Esophagus muscularis mucosa (tissue), 4 donors: ENCODE measurements around the gene GMEB2. TPM values are rescaled to one million over a fixed set of nuclear protein-coding genes. Genes with fewer than 3 reads are reported as not detected.

Experiments
- DNase-seq: peaks from one replicate; pipeline ENCODE4 v3.0.0-alpha.2; 2017; ENCODE audit errors: extremely low spot score
- H3K27ac ChIP-seq, 4 donors: fragments of 200-600 bp; sonication (generic); replicated peaks in 1 of 4; 1 replicate in 3 of 4; 2 replicates in 1 of 4; pipeline ENCODE4 v1.5.1; 2016 to 2019; ENCODE audit warnings: mild to moderate bottlenecking in 1 of 4
- H3K27me3 ChIP-seq, 4 donors: fragments of 200-600 bp; sonication (generic); one replicate each; pipeline versions ENCODE4 v1.5.1 to v1.6.0; 2016 to 2019
- H3K36me3 ChIP-seq, 4 donors: fragments of 200-600 bp; sonication (generic); one replicate each; pipeline ENCODE4 v1.5.1; 2016 to 2019
- H3K4me1 ChIP-seq, 4 donors: fragments of 200-600 bp; sonication (generic); one replicate each; pipeline ENCODE4 v1.5.1; 2016 to 2019
- H3K4me3 ChIP-seq, 4 donors: fragments of 200-600 bp; sonication (generic); 1 replicate in 2 of 4; 2 replicates in 2 of 4; pipeline ENCODE4 v1.5.1; 2016 to 2019; ENCODE audit warnings: mild to moderate bottlenecking in 4 of 4, moderate library complexity in 1 of 4
- H3K9me3 ChIP-seq, 4 donors: fragments of 200-600 bp; sonication (generic); 1 replicate in 3 of 4; 2 replicates in 1 of 4; pipeline ENCODE4 v1.5.1; 2016 to 2019
- EP300 ChIP-seq: sonication (generic); formaldehyde crosslinking; IDR thresholded peaks from one replicate; pipeline ENCODE4 v1.6.1; 2017; ENCODE audit warnings: antibody characterized with exemption
- POLR2A ChIP-seq: fragments of 450-650 bp; IDR thresholded peaks from one replicate; pipeline ENCODE4 v1.6.1; 2017; ENCODE audit warnings: antibody characterized with exemption, moderate library complexity, mild to moderate bottlenecking, low read depth
- POLR2AphosphoS5 ChIP-seq, 2 donors: sonication (generic); formaldehyde crosslinking; IDR thresholded peaks; one replicate each; pipeline ENCODE4 v1.6.1; 2017; ENCODE audit warnings: antibody characterized with exemption in 2 of 2
- WGBS: methylation state at CpG from one replicate; pipeline ENCODE4 v1.1.5; 2018; 5-methylcytosine and 5-hydroxymethylcytosine counted together
- intact Hi-C: fragments of 100-400 bp; cut with DNase I; formaldehyde crosslinking; loops from one replicate; pipeline ENCODE4 v1.15.1; 2023
- total RNA-seq, 4 donors: library from RNA; depleted of rRNA; stranded (reverse); fragments of >200 nt; gene quantifications; one replicate each; pipeline versions ENCODE4 v1.1.0 to v1.2.1, GENCODE V29; 2016
- TF ChIP-seq, protein P1 (sequence below), 3 experiments: fragments of 200-600 bp in 2 of 3; fragments of 450-650 bp in 1 of 3; sonication (generic) in 2 of 3; IDR thresholded peaks; one replicate each; pipeline ENCODE4 v1.5.1; 2017 to 2019; ENCODE audit warnings: antibody characterized with exemption in 3 of 3, mild to moderate bottlenecking in 2 of 3, moderate library complexity in 1 of 3

GMEB2 gene
- total RNA-seq, 4 donors from 2014 or later: 11.1 to 19.1 (median 14.0) TPM

GRCh38 chr20:63546956-63547724, 79.8 kb downstream of the GMEB2 start:
- Histone ChIP-seq H3K36me3 (no peaks in the 10 kb centered on the region), H3K4me1 (peaks cover 0 to 6% (median 0%) of the 10 kb centered on the region in 4 donors), H3K9me3 (no peaks in the 10 kb centered on the region), H3K27me3 (peaks cover 0 to 69% (median 15%) of the 10 kb centered on the region in 4 donors), H3K27ac (no peak overlapping the region), H3K4me3 (no peak overlapping the region)
- TF ChIP-seq, protein P1, sequence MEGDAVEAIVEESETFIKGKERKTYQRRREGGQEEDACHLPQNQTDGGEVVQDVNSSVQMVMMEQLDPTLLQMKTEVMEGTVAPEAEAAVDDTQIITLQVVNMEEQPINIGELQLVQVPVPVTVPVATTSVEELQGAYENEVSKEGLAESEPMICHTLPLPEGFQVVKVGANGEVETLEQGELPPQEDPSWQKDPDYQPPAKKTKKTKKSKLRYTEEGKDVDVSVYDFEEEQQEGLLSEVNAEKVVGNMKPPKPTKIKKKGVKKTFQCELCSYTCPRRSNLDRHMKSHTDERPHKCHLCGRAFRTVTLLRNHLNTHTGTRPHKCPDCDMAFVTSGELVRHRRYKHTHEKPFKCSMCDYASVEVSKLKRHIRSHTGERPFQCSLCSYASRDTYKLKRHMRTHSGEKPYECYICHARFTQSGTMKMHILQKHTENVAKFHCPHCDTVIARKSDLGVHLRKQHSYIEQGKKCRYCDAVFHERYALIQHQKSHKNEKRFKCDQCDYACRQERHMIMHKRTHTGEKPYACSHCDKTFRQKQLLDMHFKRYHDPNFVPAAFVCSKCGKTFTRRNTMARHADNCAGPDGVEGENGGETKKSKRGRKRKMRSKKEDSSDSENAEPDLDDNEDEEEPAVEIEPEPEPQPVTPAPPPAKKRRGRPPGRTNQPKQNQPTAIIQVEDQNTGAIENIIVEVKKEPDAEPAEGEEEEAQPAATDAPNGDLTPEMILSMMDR (IDR thresholded peaks at IDR 0.05): no peak
- no peak for TF ChIP-seq POLR2AphosphoS5 (IDR thresholded peaks at IDR 0.05)
- no peak for TF ChIP-seq EP300
- no peak for TF ChIP-seq POLR2A
- WGBS: 58% methylated on average over 34 of the region's 58 CpGs
- intact Hi-C loops: no loop called here
- DNase-seq: no peak

DNA sequence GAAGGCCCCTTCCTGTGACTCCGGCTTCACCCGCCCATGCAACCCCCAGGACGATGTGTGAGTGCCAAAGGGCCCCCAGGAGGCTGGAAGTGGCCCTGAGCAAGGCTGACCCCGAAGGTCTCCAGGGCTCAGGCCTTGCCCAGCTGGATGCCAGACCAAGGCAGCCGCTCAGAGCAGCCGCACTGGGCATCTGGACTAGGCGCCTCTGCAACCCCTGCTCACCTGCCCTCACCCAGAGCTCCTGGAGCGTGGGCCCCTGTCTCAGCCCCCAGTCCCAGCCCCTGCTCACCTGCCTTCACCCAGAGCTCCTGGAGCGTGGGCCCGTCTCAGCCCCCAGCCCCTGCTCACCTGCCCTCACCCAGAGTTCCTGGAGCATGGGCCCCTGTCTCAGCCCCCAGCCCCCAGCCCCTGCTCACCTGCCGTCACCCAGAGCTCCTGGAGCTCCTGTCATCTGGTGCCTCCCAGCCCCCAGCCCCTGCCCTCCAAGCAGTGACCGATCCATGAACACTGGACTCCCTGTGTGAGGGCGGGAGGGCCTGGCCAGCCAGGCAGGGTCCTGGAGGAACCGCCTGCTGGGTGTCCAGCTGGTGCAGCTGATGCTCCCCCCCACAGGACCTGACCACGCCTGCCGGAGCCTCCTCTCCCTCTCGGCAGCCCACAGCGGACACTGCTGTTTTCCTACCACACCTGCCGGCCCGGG, 80.5 kb downstream of the GMEB2 start:
- intact Hi-C loops: no loop called here
- Histone ChIP-seq H3K27me3 (peaks cover 0 to 68% (median 15%) of the 10 kb centered on the region in 4 donors), H3K36me3 (no peaks in the 10 kb centered on the region), H3K4me3 (no peak overlapping the region), H3K27ac (no peak overlapping the region), H3K9me3 (no peaks in the 10 kb centered on the region), H3K4me1 (peaks cover 0 to 6% (median 0%) of the 10 kb centered on the region in 4 donors)
- TF ChIP-seq, protein P1 (IDR thresholded peaks at IDR 0.05): no peak
- TF ChIP-seq POLR2A (no peak), EP300 (no peak), POLR2AphosphoS5 (IDR thresholded peaks at IDR 0.05) (no peak)
- no peak for DNase-seq
- 73% methylated on average over 17 of the region's 20 CpGs for WGBS

GRCh38 chr20:63545814-63546213, 81.1 kb downstream of the GMEB2 start:
- DNase-seq: no peak
- Histone ChIP-seq H3K27ac (no peak overlapping the region), H3K27me3 (peaks cover 0 to 63% (median 15%) of the 10 kb centered on the region in 4 donors), H3K9me3 (no peaks in the 10 kb centered on the region), H3K4me3 (no peak overlapping the region), H3K4me1 (peaks cover 0 to 6% (median 0%) of the 10 kb centered on the region in 4 donors), H3K36me3 (no peaks in the 10 kb centered on the region)
- TF ChIP-seq POLR2A (no peak), POLR2AphosphoS5 (IDR thresholded peaks at IDR 0.05) (no peak)
- TF ChIP-seq, protein P1 (IDR thresholded peaks at IDR 0.05): no peak
- WGBS: no CpG with 5 or more reads among the region's 6 CpGs
- intact Hi-C loops: no loop called here

- DNase-seq: no peak
- Histone ChIP-seq H3K9me3 (no peaks in the 10 kb centered on the region), H3K27me3 (peaks cover 0 to 58% (median 15%) of the 10 kb centered on the region in 4 donors), H3K36me3 (no peaks in the 10 kb centered on the region), H3K4me3 (no peak overlapping the region), H3K4me1 (peaks cover 0 to 6% (median 0%) of the 10 kb centered on the region in 4 donors), H3K27ac (no peak overlapping the region)
- intact Hi-C loops: no loop called here
- 82% methylated on average over 16 of the region's 19 CpGs for WGBS
- TF ChIP-seq, protein P1 (IDR thresholded peaks at IDR 0.05): no peak
- TF ChIP-seq POLR2A (no peak), POLR2AphosphoS5 (IDR thresholded peaks at IDR 0.05) (no peak), EP300 (no peak)
Measured at GRCh38 chr20:63544958-63545516, 81.9 kb downstream of the GMEB2 start.
